Fibroblast of the aortic adventitia (primary cell): ENCODE data around the gene TAF4. TPM values are rescaled to one million over a fixed set of nuclear protein-coding genes. Genes with fewer than 3 reads are reported as not detected.

Experiments
- DNase-seq: peaks from one replicate; pipeline ENCODE4 v3.0.0-alpha.2; 2010; ENCODE audit warnings: low read depth
- H3K4me3 ChIP-seq: 2 replicates; pipeline ENCODE4 v1.5.1; 2011; ENCODE audit warnings: low read depth, mild to moderate bottlenecking, control low read depth, low read length, moderate library complexity
- CTCF ChIP-seq: IDR thresholded peaks from 2 replicates; pipeline ENCODE4 v1.5.1; 2011; ENCODE audit warnings: mild to moderate bottlenecking, low read length, control low read depth, inconsistent platforms; ENCODE audit not compliant: insufficient read depth
- total RNA-seq: library from RNA; depleted of rRNA; stranded (reverse); fragments of >200 nt; gene quantifications from 2 replicates; pipeline ENCODE4 v1.2.3, GENCODE V29; 2012; ENCODE audit warnings: low replicate concordance

TAF4 gene
- total RNA-seq, 1 donor, result 5.4 TPM

GRCh38 chr20:61929971-61930666 is 135.6 kb downstream of the TAF4 start:
- DNase-seq, result no peak
- no peak for TF ChIP-seq CTCF
- H3K4me3 ChIP-seq, result no peak overlapping the region

GRCh38 chr20:61929561-61929960 is 136.1 kb downstream of the TAF4 start:
- TF ChIP-seq CTCF, result no peak
- no peak overlapping the region for H3K4me3 ChIP-seq
- no peak for DNase-seq

GRCh38 chr20:61927826-61928541 is 137.7 kb downstream of the TAF4 start:
- no peak for DNase-seq
- no peak for TF ChIP-seq CTCF
- H3K4me3 ChIP-seq, result no peak overlapping the region

GRCh38 chr20:61927193-61927825 is 138.4 kb downstream of the TAF4 start:
- no peak overlapping the region for H3K4me3 ChIP-seq
- no peak for TF ChIP-seq CTCF
- no peak for DNase-seq

- DNase-seq, result no peak
- no peak for TF ChIP-seq CTCF
- no peak overlapping the region for H3K4me3 ChIP-seq
Observed at GRCh38 chr20:61926796-61927192, 138.9 kb downstream of the TAF4 start.

GRCh38 chr20:61926253-61926613 is 139.4 kb downstream of the TAF4 start:
- DNase-seq, result no peak
- no peak overlapping the region for H3K4me3 ChIP-seq
- TF ChIP-seq CTCF, result no peak
